ENCODE measurements around the gene MYF6. TPM values are rescaled to one million over a fixed set of nuclear protein-coding genes. Genes with fewer than 3 reads are reported as not detected.

Gene MYF6
- total RNA-seq, 1 donor from 2014 or later: not detected

DNA sequence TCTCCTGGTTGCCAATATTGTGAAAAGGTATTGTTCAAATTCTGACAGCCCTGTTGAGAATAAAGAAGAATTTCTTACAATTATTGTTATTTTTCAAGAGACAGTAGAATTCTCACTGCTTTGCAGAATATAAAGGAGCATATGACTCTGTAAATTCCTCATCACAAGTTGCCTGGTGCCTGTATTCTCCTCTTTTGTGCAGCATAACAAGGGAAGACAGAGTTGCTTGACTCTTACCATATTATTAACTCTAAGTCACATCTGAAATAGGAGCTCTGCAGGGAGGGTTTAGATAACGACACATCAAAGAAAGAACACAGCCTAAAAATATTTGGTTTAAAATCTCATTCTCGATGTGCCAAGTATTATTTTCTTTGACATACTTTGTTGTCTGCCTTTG is 40.4 kb downstream of the MYF6 start:
- intact Hi-C loops (cut with DNase I): no loop called here

DNA sequence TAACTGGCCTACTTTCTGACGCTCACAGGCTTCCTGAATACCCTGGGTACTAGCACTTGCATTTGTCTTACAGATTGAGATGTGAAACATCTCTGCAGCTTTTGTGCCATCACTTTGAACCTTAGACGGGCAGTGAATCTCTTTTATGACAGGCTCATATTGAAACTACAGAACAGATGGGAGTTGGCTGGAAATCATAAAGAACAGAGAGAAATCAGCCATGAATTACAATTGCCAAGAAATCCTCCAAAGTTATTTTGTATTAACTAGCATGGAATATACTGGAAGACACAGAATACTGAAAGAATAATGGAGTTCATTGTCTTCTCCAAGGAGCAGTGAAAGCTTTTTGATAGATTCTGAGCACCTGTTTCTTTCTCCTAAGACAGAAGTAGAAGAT is 42.0 kb downstream of the MYF6 start:
- no peak for DNase-seq
- Histone ChIP-seq H3K27ac (no peak overlapping the region), H3K4me3 (no peak overlapping the region), H3K9me3 (no peaks in the 10 kb centered on the region), H3K4me1 (no peaks in the 10 kb centered on the region), H3K36me3 (no peaks in the 10 kb centered on the region), H3K27me3 (no peaks in the 10 kb centered on the region)
- TF ChIP-seq, protein P1, sequence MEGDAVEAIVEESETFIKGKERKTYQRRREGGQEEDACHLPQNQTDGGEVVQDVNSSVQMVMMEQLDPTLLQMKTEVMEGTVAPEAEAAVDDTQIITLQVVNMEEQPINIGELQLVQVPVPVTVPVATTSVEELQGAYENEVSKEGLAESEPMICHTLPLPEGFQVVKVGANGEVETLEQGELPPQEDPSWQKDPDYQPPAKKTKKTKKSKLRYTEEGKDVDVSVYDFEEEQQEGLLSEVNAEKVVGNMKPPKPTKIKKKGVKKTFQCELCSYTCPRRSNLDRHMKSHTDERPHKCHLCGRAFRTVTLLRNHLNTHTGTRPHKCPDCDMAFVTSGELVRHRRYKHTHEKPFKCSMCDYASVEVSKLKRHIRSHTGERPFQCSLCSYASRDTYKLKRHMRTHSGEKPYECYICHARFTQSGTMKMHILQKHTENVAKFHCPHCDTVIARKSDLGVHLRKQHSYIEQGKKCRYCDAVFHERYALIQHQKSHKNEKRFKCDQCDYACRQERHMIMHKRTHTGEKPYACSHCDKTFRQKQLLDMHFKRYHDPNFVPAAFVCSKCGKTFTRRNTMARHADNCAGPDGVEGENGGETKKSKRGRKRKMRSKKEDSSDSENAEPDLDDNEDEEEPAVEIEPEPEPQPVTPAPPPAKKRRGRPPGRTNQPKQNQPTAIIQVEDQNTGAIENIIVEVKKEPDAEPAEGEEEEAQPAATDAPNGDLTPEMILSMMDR (IDR thresholded peaks at IDR 0.05): no peak
- intact Hi-C loops (cut with DNase I): no loop called here
- ATAC-seq: no peak

More for the DNA sequence above, 40.4 kb downstream of the MYF6 start:
- Histone ChIP-seq H3K27ac (no peak overlapping the region), H3K27me3 (no peaks in the 10 kb centered on the region), H3K36me3 (no peaks in the 10 kb centered on the region), H3K9me3 (no peaks in the 10 kb centered on the region), H3K4me1 (no peaks in the 10 kb centered on the region), H3K4me3 (no peak overlapping the region)
- ATAC-seq (no peak), DNase-seq (no peak)
- TF ChIP-seq, protein P1 (IDR thresholded peaks at IDR 0.05): no peak

DNA sequence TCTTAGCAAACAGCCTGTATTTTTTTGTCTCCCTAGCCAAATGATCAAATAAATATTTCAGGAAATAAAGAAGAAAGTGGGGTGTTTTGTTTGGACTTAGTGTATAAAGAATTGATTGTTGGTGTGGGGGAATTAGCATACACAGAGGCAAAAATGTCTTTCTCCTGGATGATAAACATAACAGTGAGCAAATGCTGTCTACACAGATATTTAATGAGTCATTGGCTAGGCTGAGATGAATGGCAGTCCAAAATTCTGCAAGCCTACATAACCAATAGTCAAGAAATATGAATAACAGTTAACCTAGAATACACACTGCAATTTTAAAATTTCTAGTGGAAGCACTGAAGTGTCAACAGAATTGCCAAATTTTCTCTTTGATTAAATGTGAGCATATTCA is 45.0 kb downstream of the MYF6 start:
- Histone ChIP-seq H3K4me1 (no peaks in the 10 kb centered on the region), H3K9me3 (no peaks in the 10 kb centered on the region), H3K36me3 (no peaks in the 10 kb centered on the region), H3K27ac (no peak overlapping the region), H3K27me3 (no peaks in the 10 kb centered on the region), H3K4me3 (no peak overlapping the region)
- intact Hi-C loops (cut with DNase I): no loop called here
- TF ChIP-seq, protein P1 (IDR thresholded peaks at IDR 0.05): no peak
- no peak for ATAC-seq
- no peak for DNase-seq

DNA sequence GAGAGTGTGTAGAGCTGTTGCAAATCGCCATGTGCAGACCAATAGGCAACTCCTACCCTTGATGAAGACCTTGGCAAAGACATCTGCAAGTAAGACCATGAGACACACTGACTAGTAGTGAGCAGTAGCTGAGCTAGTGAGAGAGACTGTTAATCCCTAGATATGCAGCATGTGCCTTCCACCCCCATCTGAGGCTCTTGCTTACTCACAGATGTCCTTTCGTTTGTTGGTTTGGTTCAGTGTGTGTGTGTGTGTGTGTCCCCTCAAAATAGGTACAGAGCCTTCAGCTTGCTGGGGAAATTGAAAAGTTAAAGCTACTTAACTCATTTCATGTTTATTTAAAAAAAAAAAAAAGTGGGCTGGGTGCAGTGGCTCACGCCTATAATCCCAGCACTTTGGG is 46.8 kb downstream of the MYF6 start:
- Histone ChIP-seq H3K27me3 (no peaks in the 10 kb centered on the region), H3K4me1 (no peaks in the 10 kb centered on the region), H3K36me3 (no peaks in the 10 kb centered on the region), H3K9me3 (no peaks in the 10 kb centered on the region), H3K27ac (no peak overlapping the region), H3K4me3 (no peak overlapping the region)
- ATAC-seq (no peak), DNase-seq (no peak)
- TF ChIP-seq, protein P1 (IDR thresholded peaks at IDR 0.05): no peak
- intact Hi-C loops (cut with DNase I): no loop called here

DNA sequence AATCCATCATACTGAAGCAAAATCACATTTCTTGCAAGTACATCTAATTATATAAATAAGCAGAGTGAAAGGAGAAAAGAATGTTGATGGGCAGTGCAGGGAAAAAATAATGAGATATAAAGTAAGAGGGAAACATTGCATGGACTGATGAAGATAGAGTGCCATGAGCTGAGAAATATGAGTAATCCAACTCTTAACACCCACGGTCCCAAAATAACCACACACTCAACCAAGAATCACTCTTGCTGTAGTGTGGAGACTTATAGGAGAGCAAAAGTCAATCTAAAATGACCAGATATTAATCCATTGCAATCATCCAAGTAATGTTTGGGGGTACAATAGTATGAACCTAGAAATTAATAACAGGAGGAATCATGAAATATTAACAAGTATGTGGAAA is 49.4 kb downstream of the MYF6 start:
- no peaks in the 10 kb centered on the region for H3K4me1 ChIP-seq
- H3K9me3 ChIP-seq: no peaks in the 10 kb centered on the region
- H3K27me3 ChIP-seq: no peaks in the 10 kb centered on the region
- H3K36me3 ChIP-seq: no peaks in the 10 kb centered on the region
- TF ChIP-seq, protein P1 (IDR thresholded peaks at IDR 0.05): no peak
- DNase-seq (no peak), ATAC-seq (no peak)
- no peak overlapping the region for H3K4me3 ChIP-seq
- intact Hi-C loops (cut with DNase I): no loop called here
- H3K27ac ChIP-seq: no peak overlapping the region

Other genes with a start within 250 kb of the MYF6 start
- not detected for gene MYF5, start 9.3 kb downstream of the MYF6 start, total RNA-seq
- 18.9 TPM for gene LIN7A, start 230.3 kb downstream of the MYF6 start, total RNA-seq

Measured in upper lobe of right lung (tissue), 1 donor.